ENCODE results near the gene CRB3.

The CRB3 gene

DNA sequence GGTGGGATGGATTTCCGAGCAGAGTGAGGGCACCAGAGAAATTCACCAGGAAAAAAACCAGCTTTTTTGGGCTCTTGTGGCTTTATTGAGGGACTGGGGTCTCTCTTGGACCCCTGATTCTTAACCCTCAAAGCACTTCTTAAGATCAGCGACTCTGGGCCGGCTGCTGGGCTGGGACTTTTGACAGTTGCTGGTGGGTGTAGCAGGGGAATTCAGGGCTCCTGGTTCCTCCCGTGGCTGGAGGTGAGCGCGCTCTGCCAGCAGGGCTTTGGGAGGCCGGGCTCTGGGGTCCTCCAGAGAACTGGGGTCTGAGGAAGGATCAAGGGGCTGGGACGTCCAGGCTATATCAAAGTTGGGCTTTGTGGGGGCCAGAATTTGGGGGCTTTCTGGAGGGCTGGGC, 3.3 kb downstream of the CRB3 start:
- Histone ChIP-seq H3K9me3 (ENCODE audit: control insufficient read depth, insufficient read depth, low read length) (no peaks in the 10 kb centered on the region), H3K27me3 (ENCODE audit: control insufficient read depth, insufficient read depth, low read length) (no peaks in the 10 kb centered on the region), H3K4me1 (ENCODE audit: control insufficient read depth, insufficient read depth, low read length) (peaks cover 2% of the 10 kb centered on the region), H3K36me3 (ENCODE audit: control insufficient read depth, insufficient read depth, low read length) (peaks cover 6% of the 10 kb centered on the region), H3K4me3 (ENCODE audit: low read length) (no peak overlapping the region), H3K27ac (ENCODE audit: low read length) (no peak overlapping the region)
- no CpG with 5 or more reads among the region's 8 CpGs for WGBS (ENCODE audit: insufficient coverage, insufficient read length)
- DNase-seq (ENCODE audit: low read depth, low spot score), result no peak

DNA sequence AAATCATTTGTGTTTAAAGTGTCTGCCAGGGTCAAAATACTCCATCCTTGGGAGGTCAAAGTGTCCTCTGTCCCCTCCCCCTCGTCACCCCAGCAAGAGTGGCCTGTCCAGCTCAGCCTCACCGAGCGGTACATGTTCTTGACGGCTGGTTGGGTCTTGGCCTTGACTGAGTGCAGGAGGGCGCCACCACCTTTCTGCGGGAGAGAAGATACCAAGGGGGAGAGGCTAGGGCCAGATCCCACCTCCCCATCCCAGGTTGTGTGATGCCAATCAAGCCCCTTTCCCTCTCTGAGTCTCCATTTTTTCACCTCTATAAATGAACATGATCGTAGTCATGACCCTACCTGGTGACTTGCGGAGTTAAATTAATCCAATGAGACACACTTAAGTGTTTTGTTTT, 6.1 kb downstream of the CRB3 start:
- H3K36me3 ChIP-seq (ENCODE audit: control insufficient read depth, insufficient read depth, low read length), result peaks cover 6% of the 10 kb centered on the region
- no peaks in the 10 kb centered on the region for H3K9me3 ChIP-seq (ENCODE audit: control insufficient read depth, insufficient read depth, low read length)
- no CpG with 5 or more reads among the region's 8 CpGs for WGBS (ENCODE audit: insufficient coverage, insufficient read length)
- H3K4me1 ChIP-seq (ENCODE audit: control insufficient read depth, insufficient read depth, low read length), result peaks cover 2% of the 10 kb centered on the region
- H3K27ac ChIP-seq (ENCODE audit: low read length), result no peak overlapping the region
- H3K4me3 ChIP-seq (ENCODE audit: low read length), result no peak overlapping the region
- no peak for DNase-seq (ENCODE audit: low read depth, low spot score)
- no peaks in the 10 kb centered on the region for H3K27me3 ChIP-seq (ENCODE audit: control insufficient read depth, insufficient read depth, low read length)

DNA sequence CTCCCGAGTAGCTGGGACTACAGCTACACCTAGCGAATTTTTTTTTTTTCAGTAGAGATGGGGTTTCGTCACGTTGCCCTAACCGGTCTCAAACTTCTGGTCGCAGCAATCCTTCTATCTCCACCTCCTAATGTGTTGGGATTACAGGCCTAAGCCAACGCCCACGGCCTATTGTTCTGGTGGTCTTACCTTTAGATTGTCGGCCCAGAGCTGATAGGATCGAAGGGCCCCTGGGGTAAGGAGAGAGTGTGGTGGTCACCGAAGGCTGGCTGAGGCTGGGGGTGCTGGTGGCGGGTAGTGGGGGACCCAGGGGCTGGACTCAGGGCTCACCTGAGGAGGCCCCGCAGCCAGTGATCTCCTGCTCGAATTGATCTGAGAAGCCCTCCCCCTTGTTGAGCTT, 7.0 kb downstream of the CRB3 start:
- peaks cover 6% of the 10 kb centered on the region for H3K36me3 ChIP-seq (ENCODE audit: control insufficient read depth, insufficient read depth, low read length)
- WGBS (ENCODE audit: insufficient coverage, insufficient read length), result no CpG with 5 or more reads among the region's 14 CpGs
- no peaks in the 10 kb centered on the region for H3K27me3 ChIP-seq (ENCODE audit: control insufficient read depth, insufficient read depth, low read length)
- no peak for DNase-seq (ENCODE audit: low read depth, low spot score)
- H3K9me3 ChIP-seq (ENCODE audit: control insufficient read depth, insufficient read depth, low read length), result no peaks in the 10 kb centered on the region
- no peak overlapping the region for H3K4me3 ChIP-seq (ENCODE audit: low read length)
- H3K4me1 ChIP-seq (ENCODE audit: control insufficient read depth, insufficient read depth, low read length), result peaks cover 2% of the 10 kb centered on the region
- no peak overlapping the region for H3K27ac ChIP-seq (ENCODE audit: low read length)

DNA sequence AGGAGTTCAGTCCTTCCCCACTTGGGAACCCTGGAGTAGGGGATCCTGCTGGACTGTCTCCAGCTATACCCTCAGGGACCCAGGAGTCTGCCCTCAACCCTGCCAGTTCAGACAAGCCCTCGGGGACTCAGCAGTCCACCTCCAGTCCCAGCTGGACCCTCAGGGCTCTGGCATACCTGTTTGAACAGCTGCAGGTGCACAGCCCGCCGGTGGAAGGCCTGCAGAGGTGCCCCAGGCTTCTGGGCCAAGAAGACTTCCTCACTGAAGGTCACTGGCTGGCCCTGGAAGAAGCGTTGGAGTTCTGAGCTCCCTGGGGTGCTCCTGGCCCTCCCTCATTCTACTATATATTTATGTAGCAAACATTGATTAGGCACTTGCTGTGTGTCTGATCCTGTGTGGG, 8.6 kb downstream of the CRB3 start:
- Histone ChIP-seq H3K4me3 (ENCODE audit: low read length) (no peak overlapping the region), H3K27me3 (ENCODE audit: control insufficient read depth, insufficient read depth, low read length) (no peaks in the 10 kb centered on the region), H3K27ac (ENCODE audit: low read length) (no peak overlapping the region), H3K9me3 (ENCODE audit: control insufficient read depth, insufficient read depth, low read length) (no peaks in the 10 kb centered on the region), H3K36me3 (ENCODE audit: control insufficient read depth, insufficient read depth, low read length) (no peaks in the 10 kb centered on the region; the same call in 1 of the 2 replicates), H3K4me1 (ENCODE audit: control insufficient read depth, insufficient read depth, low read length) (peaks cover 2% of the 10 kb centered on the region)
- DNase-seq (ENCODE audit: low read depth, low spot score), result no peak
- WGBS (ENCODE audit: insufficient coverage, insufficient read length), result no CpG with 5 or more reads among the region's 4 CpGs

DNA sequence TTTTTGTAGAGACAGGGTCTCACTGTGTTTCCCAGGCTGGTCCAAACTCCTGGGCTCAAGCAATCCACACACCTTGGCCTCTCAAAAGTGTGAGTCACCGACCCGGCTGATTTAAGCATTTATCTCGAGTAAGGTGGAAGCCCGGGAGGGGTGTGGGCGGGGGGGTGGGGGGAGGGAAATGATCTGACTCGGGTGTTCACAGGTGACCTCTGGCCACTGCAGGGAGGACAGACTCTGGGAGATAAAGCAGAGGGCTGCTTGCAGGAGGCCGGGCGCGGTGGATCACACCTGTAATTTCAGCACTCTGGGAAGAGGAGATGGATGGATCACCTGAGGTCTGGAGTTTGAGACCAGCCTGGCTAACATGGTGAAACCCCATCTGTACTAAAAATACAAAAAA, 9.6 kb downstream of the CRB3 start:
- Histone ChIP-seq H3K36me3 (ENCODE audit: control insufficient read depth, insufficient read depth, low read length) (no peaks in the 10 kb centered on the region; the same call in 1 of the 2 replicates), H3K27me3 (ENCODE audit: control insufficient read depth, insufficient read depth, low read length) (no peaks in the 10 kb centered on the region), H3K27ac (ENCODE audit: low read length) (no peak overlapping the region), H3K4me3 (ENCODE audit: low read length) (no peak overlapping the region), H3K4me1 (ENCODE audit: control insufficient read depth, insufficient read depth, low read length) (peaks cover 2% of the 10 kb centered on the region), H3K9me3 (ENCODE audit: control insufficient read depth, insufficient read depth, low read length) (no peaks in the 10 kb centered on the region)
- no peak for DNase-seq (ENCODE audit: low read depth, low spot score)
- WGBS (ENCODE audit: insufficient coverage, insufficient read length), result no CpG with 5 or more reads among the region's 9 CpGs

DNA sequence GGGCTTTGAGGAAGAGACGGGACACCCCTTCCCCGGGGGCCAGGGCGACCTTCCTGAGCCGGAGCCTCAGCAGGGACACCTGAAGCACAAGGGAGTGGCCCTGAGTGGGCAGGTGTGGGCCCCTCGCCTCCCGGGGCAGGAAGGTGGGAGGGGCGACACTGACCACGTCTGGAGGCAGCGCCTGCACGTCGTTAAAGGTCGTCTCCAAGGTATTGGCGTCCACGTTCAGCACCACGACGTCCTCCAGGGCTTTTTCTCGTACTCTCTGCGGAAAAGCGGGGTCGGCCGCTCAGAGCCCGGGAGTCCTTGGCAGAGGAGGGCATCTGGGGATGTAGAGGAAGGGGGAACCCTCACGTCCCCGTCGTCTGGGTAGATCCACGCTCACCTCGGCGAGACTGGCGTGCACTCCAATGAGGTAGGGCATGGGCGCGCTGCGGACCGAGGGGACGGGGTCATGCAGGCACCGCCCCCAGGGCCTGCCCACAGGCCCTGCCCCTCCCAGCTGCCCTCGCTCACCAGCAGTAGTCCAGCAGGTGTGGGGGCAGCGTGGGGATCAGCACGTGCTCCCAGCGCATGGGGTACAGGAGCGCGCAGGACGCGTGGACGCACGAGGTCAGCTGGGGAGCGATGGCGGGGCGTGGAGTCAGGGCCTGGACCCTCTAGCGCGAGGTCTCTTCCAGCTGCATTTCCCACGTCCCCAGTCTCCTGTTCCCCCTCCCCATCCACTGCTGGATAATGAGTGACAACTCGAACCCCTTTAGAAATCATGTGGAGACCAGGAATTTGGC, 11.4 kb downstream of the CRB3 start:
- no CpG with 5 or more reads among the region's 52 CpGs for WGBS (ENCODE audit: insufficient coverage, insufficient read length)

DNA sequence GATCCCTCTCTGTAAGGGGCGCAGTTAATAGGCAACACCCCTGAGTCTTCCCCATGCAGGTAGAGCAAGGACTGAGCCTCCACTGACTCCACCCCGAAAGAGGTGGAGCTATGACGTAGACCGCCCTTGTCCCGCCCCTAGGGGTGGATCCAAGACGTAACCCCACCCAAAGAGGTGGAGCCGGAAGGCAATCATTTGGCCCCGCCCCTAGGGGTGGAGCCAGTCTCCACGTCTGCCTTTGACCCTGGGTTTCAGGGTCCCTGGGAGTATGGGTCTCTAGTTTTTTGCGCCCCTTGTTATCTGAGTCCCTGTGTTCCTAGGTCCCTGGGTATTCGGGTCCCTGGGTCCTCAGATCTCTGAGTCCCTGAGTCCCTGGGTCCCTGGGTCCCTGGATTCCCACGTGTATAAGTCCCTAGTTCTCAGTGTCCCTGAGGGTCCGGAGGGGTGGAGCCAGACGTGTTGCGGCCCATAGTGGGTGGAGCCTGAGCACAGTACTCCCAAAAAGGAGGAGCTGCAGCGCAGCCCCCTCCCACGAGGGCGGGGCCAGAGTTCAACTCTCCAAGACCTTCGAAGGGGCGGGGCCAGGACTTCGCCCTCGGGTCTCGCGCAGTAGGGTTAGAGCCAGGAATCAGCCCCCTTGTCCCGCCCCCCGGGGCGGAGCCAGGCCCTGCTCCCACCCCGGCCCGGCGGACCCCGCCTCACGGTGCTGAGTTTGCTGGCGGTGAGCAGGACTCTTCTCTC, 12.3 kb downstream of the CRB3 start:
- no peaks in the 10 kb centered on the region; the same call in 1 of the 2 replicates for H3K4me1 ChIP-seq (ENCODE audit: control insufficient read depth, insufficient read depth, low read length)
- H3K27me3 ChIP-seq (ENCODE audit: control insufficient read depth, insufficient read depth, low read length), result no peaks in the 10 kb centered on the region
- no peaks in the 10 kb centered on the region for H3K36me3 ChIP-seq (ENCODE audit: control insufficient read depth, insufficient read depth, low read length)
- H3K27ac ChIP-seq (ENCODE audit: low read length), result no peak overlapping the region
- DNase-seq (ENCODE audit: low read depth, low spot score), result peak; percentile 96
- no peaks in the 10 kb centered on the region for H3K9me3 ChIP-seq (ENCODE audit: control insufficient read depth, insufficient read depth, low read length)
- H3K4me3 ChIP-seq (ENCODE audit: low read length), result peak overlapping the region; percentile 50; the same call in 1 of the 2 replicates
- no CpG with 5 or more reads among the region's 33 CpGs for WGBS (ENCODE audit: insufficient coverage, insufficient read length)

More for the DNA sequence above, 11.4 kb downstream of the CRB3 start:
- no peaks in the 10 kb centered on the region for H3K9me3 ChIP-seq (ENCODE audit: control insufficient read depth, insufficient read depth, low read length)
- H3K4me3 ChIP-seq (ENCODE audit: low read length), result peak overlapping the region; percentile 50; the same call in 1 of the 2 replicates
- DNase-seq (ENCODE audit: low read depth, low spot score), result no peak
- no peaks in the 10 kb centered on the region for H3K27me3 ChIP-seq (ENCODE audit: control insufficient read depth, insufficient read depth, low read length)
- no peak overlapping the region for H3K27ac ChIP-seq (ENCODE audit: low read length)
- H3K36me3 ChIP-seq (ENCODE audit: control insufficient read depth, insufficient read depth, low read length), result no peaks in the 10 kb centered on the region
- H3K4me1 ChIP-seq (ENCODE audit: control insufficient read depth, insufficient read depth, low read length), result peaks cover 2% of the 10 kb centered on the region

DNA sequence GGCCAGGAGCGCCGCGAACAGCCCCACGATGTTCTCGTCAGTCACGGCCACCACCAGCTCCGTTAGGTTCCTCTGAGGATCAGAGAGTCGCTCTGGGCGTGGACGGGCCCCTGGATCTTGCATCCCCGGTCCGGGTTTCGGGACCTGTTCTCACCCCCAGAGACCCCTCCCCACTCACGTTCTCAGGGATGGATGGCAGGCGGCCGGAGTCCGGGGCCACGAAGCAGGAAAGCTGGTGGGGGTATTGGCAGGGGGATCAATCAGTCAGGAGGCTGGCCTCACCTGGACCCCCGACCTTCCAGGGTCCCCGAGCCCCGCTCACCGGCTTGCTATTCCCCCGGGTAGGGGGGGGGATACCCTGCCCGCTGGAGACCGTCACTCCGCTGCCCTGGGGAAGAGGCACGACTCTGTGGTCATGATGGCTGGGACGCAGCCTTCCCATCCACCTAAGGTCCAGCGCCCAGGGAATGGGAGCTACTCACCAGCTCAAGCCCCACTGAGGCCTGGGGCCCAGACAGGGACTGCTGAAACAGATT, 12.9 kb downstream of the CRB3 start:
- DNase-seq (ENCODE audit: low read depth, low spot score), result no peak
- Histone ChIP-seq H3K4me3 (ENCODE audit: low read length) (peak overlapping the region; percentile 47; the same call in 1 of the 2 replicates), H3K27ac (ENCODE audit: low read length) (no peak overlapping the region), H3K27me3 (ENCODE audit: control insufficient read depth, insufficient read depth, low read length) (no peaks in the 10 kb centered on the region), H3K36me3 (ENCODE audit: control insufficient read depth, insufficient read depth, low read length) (no peaks in the 10 kb centered on the region), H3K9me3 (ENCODE audit: control insufficient read depth, insufficient read depth, low read length) (no peaks in the 10 kb centered on the region), H3K4me1 (ENCODE audit: control insufficient read depth, insufficient read depth, low read length) (no peaks in the 10 kb centered on the region; the same call in 1 of the 2 replicates)
- WGBS (ENCODE audit: insufficient coverage, insufficient read length), result no CpG with 5 or more reads among the region's 29 CpGs

DNA sequence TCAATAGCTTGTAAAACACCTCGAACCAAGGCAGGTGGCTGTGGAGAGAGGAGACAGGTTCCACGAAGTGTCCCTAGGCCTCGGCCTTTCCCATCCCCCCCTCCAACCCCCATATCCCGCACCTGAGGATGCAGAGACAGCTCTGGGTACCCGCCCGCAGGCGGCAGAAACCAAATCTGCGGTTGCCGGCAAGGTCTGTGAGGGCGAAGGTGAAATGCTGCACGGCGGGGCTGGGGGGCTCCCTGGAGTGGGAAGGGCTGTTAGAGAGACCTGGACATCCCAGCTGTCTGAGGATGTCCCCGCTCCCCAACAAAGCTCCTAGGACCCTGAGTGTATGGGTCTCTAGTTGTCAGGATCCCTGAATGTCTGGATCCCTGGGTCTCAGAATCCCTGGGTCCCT, 14.7 kb downstream of the CRB3 start:
- H3K27me3 ChIP-seq (ENCODE audit: control insufficient read depth, insufficient read depth, low read length), result no peaks in the 10 kb centered on the region
- no peak overlapping the region for H3K27ac ChIP-seq (ENCODE audit: low read length)
- WGBS (ENCODE audit: insufficient coverage, insufficient read length), result no CpG with 5 or more reads among the region's 13 CpGs
- no peaks in the 10 kb centered on the region; the same call in 1 of the 2 replicates for H3K4me1 ChIP-seq (ENCODE audit: control insufficient read depth, insufficient read depth, low read length)
- no peaks in the 10 kb centered on the region for H3K36me3 ChIP-seq (ENCODE audit: control insufficient read depth, insufficient read depth, low read length)
- H3K9me3 ChIP-seq (ENCODE audit: control insufficient read depth, insufficient read depth, low read length), result no peaks in the 10 kb centered on the region
- H3K4me3 ChIP-seq (ENCODE audit: low read length), result no peak overlapping the region
- DNase-seq (ENCODE audit: low read depth, low spot score), result no peak

DNA sequence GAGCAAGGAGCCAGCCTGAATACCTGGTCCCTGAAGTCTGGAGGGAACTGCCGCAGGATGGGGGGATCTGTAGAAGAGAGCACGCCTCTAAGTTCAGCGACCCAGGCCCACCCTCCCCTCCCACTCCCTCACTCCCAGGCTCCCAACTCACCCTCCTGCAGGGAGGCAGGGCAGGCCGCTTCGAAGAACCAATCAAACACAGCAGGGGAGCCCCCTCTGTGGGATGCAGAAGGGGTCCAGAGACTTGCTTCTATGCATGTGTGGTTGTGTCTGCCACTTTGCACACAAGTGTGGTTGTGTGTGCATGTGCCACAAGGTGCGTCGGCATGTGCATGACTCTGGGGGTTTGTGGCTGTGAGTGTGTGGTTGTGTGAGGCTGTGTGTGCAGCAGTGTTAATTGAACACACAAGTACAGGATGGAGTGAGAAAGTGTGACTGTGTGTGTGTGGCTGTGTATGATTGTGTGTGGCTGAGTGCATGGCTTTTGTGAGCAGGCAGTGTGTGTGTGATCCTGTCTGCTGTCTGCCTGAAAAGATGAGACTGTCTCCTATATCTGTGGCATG, 15.8 kb downstream of the CRB3 start:
- no CpG with 5 or more reads among the region's 7 CpGs for WGBS (ENCODE audit: insufficient coverage, insufficient read length)

More for the DNA sequence above, 15.8 kb downstream of the CRB3 start:
- Histone ChIP-seq H3K4me1 (ENCODE audit: control insufficient read depth, insufficient read depth, low read length) (no peaks in the 10 kb centered on the region; the same call in 1 of the 2 replicates), H3K9me3 (ENCODE audit: control insufficient read depth, insufficient read depth, low read length) (no peaks in the 10 kb centered on the region), H3K27ac (ENCODE audit: low read length) (no peak overlapping the region), H3K27me3 (ENCODE audit: control insufficient read depth, insufficient read depth, low read length) (no peaks in the 10 kb centered on the region), H3K36me3 (ENCODE audit: control insufficient read depth, insufficient read depth, low read length) (no peaks in the 10 kb centered on the region), H3K4me3 (ENCODE audit: low read length) (no peak overlapping the region)
- DNase-seq (ENCODE audit: low read depth, low spot score), result no peak

Measured in iPS DF 6.9 (cell line).